GM23248 (cell line): ENCODE measurements around the gene EDA.

Source experiments
- EZH2 ChIP-seq: fragments of 200-600 bp; sonication (generic); IDR thresholded peaks from 2 replicates; pipeline ENCODE4 v1.6.1; 2018; ENCODE audit warnings: antibody characterized with exemption, mild to moderate bottlenecking; ENCODE audit not compliant: insufficient read depth, poor library complexity, severe bottlenecking
- EZH2phosphoT487 ChIP-seq: fragments of 200-600 bp; sonication (generic); IDR thresholded peaks from 2 replicates; pipeline ENCODE4 v1.6.1; 2018; ENCODE audit warnings: antibody characterized with exemption, moderate library complexity, mild to moderate bottlenecking, low read depth; ENCODE audit not compliant: insufficient read depth

GRCh38 chrX:69896046-69896445 is 280.1 kb downstream of the EDA start:
- TF ChIP-seq EZH2 (no peak), EZH2phosphoT487 (no peak)
